GM19043 (cell line): ENCODE data around the gene GBF1.
"Not testable (repeated sequence)": the region's sequence is repeated elsewhere in the genome, so short reads cannot be mapped to it uniquely, and the experiment has no call there.

Experiments used
- ATAC-seq: cut with Tn5 transposase; IDR thresholded peaks from one replicate; pipeline ENCODE4 v1.9.1; 2021; ENCODE audit warnings: low read depth; ENCODE audit not compliant: unreplicated experiment

Gene GBF1

GRCh38 chr10:102245082-102245931 is at the start of gene GBF1:
GBF1 (plus strand) TSS chr10:102245532; CDS start chr10:102258939, 13,407 bp downstream.
- peak; percentile 89 for ATAC-seq

GRCh38 chr10:102196893-102197292 is 48.4 kb upstream of the GBF1 start:
- no peak for ATAC-seq

DNA sequence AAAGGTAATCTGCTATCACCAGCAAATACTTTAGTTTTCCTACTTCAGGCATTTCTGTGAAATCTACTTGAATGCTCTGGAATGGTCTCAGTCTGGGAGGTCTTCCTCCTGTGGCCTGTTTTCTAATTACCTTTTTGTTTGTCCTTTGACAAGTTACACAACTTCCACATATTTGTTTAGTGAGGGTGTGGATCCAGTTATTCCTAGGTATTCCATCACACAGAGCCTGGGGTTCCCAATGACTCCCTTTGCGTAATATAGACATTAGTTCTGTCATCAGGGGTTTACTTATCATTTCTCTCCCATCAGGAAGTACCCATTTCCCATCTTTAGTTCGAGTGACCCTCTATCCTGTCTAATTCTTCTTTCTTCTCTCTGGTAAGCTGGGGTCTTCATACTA is 47.3 kb upstream of the GBF1 start:
- no peak for ATAC-seq

- no peak for ATAC-seq
Observed at GRCh38 chr10:102200751-102201640, 44.3 kb upstream of the GBF1 start.

DNA sequence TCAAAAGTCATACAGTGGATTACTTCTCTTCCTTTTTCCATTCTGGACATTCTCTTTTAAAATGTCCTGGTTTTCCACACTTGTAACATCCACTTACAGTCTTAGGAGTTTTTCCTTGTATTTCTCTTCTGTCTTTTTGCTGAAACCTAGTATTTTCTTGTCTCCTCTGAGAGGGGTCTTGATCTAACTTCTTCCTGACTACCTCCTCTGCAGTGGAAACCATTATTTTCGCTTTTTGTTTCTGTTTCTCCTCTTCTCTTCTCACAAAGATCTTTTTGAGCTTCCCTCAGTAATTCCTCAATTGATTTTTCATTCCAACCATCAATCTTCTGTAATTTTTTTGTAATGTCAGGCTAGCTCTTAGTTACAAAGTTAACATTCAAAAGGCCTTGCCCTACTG is 42.9 kb upstream of the GBF1 start:
- no peak for ATAC-seq

DNA sequence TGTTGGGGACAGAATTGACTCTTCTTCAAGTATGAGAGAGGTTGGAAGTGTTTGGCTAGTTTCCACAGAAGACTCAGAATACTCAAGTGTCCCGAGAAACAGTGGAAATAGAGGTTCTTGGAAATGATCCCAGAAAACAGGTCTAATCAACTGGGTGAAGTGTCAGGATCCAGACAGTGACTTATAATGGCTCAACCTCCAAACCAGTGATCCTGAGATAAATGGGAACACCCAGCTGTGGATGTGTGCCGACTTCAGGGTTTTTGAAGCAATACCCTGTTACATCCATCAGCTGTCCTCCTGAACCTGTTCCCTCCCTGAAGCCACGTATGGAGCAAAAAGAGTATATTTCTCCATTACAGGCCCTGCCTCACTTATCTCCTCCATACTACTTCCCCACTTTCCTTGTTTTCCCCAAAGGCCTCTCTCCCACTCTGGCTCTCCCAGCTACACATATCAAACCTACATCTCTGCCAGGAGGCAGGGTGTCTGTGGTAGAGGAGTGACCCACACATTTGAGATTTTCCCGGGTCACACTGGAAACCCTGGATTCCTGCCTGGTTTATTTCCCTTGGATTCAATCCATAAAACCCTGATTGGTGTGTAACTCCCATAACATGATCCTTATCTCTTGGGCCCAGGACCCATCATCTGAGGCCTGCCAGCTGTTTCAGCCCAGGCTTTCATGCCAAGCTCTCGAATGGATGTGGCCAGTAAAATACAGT is 36.9 kb upstream of the GBF1 start:
- no peak for ATAC-seq

- ATAC-seq = no peak
Observed at GRCh38 chr10:102211615-102212299, 33.6 kb upstream of the GBF1 start.

DNA sequence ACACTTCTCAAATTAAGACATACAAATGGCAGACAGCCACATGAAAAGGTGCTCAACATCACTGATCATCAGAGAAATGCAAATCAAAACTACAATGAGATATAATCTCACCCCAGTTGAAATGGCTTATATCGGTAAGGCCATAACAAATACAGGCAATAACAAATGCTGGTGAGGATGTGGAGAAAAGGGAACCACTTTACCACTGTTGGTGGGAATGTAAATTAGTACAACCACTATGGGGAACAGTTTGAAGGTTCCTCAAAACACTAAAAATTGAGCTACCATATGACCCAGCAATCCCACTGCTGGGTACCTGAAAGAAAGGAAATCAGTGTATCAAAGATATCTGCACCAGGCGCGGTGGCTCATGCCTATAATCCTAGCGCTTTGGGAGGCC is 31.7 kb upstream of the GBF1 start:
- not testable (repeated sequence) for ATAC-seq

DNA sequence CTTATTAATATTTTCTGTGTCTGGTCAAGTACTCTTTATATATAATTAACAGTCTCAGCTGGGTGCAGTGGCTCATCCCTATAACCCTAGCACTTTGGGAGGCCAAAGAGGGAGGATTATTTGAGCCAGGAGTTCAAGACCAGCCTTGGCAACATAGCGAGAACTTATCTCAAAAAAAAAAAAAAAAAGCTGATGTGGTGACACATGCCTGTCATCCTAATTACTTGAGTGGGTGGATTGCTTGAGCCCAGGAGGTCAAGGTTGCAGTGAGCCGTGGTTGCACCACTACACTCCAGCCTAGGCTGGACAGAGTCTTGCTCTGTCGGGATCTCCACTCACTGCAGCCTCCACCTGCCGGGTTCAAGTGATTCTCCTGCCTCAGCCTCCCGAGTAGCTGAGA is 26.0 kb upstream of the GBF1 start:
- no peak for ATAC-seq

- ATAC-seq = no peak
Observed at GRCh38 chr10:102220612-102221011, 24.7 kb upstream of the GBF1 start.

GRCh38 chr10:102222797-102223196 is 22.5 kb upstream of the GBF1 start:
- ATAC-seq = no peak

DNA sequence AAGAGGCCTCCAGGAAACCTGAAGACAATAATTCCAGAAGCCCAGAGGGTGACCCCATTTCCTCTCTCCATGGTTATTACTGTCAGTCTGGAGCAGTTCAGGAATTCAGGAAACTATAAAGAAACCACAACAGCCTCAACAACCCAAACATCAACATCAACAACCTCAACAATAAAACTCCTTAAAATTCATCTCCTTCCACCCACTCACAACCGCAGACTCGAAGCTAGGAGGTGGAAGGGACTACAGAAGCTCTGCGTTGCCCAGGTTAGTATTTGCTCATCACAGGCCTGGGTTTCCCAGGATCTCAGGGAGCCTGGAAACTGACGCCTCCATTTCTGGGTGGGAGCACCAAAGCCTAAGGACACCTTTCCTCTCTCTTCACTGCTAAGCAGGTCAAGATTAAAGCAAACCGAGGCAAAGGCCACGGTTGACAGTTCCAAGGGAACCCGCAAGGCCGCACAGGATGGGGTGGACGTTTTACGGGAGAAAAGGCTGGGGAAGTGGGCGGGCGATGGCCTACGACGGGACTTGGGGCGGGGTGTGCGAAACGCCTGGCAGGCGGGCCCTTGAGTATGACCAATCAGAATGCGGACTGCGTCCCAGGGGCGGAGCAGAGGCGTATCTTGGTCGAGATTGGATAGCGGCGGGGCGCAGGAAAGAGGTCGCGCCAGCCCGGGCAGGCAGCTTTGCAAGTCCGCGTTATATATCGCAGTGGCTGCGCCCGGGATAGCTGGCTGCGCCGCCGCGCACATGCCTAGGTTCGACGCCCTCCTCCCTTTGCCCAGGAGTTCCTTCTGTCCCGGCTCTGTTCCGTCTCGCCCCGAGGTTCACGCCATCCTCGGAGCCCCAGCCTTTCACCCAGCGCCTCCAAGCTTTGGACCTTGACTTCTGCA is 19.4 kb upstream of the GBF1 start, which contains the start of gene ELOVL3:
ELOVL3 (plus strand) TSS at position 654 of the 896 bp plus-strand sequence. CDS start 250 bp downstream, outside the sequence.
- peak; percentile 94 for ATAC-seq

GRCh38 chr10:102226542-102226870 is 18.8 kb upstream of the GBF1 start:
- ATAC-seq = no peak

- ATAC-seq = no peak
Observed at GRCh38 chr10:102227050-102227449, 18.3 kb upstream of the GBF1 start.

- no peak for ATAC-seq
Observed at GRCh38 chr10:102229810-102230263, 15.5 kb upstream of the GBF1 start.

DNA sequence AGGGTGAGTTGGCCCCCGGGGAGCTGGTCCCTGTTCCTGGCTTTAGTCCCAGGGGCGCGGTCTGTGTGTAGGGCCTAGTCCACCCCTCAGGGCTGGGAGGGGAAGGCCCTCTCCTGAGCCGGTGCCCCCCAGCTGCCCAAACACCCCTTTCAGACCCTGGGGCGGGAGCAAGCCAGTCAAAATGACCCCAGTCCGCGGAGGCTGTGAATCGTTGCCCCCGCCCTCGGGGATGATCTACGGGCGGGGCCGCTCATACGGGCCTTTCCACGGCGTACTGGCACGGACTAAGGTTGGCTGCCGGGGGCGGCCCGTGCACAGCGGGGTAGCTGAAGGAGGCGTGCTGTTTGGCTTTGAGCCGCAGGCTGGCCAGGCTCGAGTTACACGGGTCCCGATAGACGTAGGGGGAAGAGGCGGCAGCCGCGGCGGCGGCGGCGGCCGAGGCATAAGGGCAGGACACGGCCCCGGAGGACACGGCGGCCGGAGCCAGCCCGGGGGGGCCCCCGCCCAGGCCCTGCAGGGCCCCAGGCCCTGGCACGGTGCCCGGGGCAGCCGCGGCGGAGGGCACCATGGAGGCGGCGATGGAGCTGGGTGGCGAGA is 15.0 kb upstream of the GBF1 start:
- no peak for ATAC-seq

DNA sequence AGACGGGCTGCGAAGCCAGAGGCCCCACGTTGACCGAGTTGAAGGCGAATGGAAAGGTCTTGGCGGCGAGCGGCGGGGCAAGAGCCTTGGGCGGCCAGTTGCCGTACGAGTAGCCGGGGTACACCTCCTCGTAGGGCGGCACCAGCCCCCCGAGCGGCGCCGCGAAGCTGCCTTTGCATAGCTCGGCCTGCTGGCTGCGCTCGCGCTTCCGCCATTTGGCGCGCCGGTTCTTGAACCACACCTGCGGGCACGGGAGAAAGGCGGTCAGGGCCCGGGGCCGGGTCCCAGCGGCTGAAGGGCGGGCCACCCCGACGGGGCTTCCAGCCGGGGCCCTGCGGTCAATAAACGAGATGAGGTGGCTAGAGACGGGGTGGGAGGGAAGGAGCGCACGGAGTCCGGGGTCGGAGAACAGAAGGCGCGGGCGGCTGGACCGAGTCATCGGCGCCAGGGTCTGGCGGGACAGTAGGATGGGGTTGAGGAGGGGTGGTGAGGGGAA is 14.4 kb upstream of the GBF1 start:
- ATAC-seq = no peak
